HG03575 (cell line): Measurements from ENCODE around the gene HLTF.

Experiments
- ATAC-seq: cut with Tn5 transposase; IDR thresholded peaks from one replicate; pipeline ENCODE4 v1.9.1; 2021; ENCODE audit not compliant: unreplicated experiment, insufficient number of reproducible peaks, low FRiP score; ENCODE audit errors: extremely low read depth

The HLTF gene

GRCh38 chr3:149021830-149022229 lies 64.5 kb downstream of the HLTF start:
- ATAC-seq: no peak

GRCh38 chr3:149020839-149021252 lies 65.5 kb downstream of the HLTF start:
- ATAC-seq: no peak

GRCh38 chr3:149020196-149020838 lies 66.0 kb downstream of the HLTF start:
- no peak for ATAC-seq

GRCh38 chr3:149019580-149019979 lies 66.8 kb downstream of the HLTF start:
- no peak for ATAC-seq

- ATAC-seq: no peak
Observed at GRCh38 chr3:149018247-149018646, 68.1 kb downstream of the HLTF start.

GRCh38 chr3:149016669-149017541 lies 69.4 kb downstream of the HLTF start:
- no peak for ATAC-seq

GRCh38 chr3:149016242-149016641 lies 70.1 kb downstream of the HLTF start:
- no peak for ATAC-seq

- no peak for ATAC-seq
Observed at GRCh38 chr3:149015393-149015792, 70.9 kb downstream of the HLTF start.

GRCh38 chr3:149013726-149014125 lies 72.6 kb downstream of the HLTF start:
- no peak for ATAC-seq

- no peak for ATAC-seq
Observed at GRCh38 chr3:149011676-149012075, 74.7 kb downstream of the HLTF start.

GRCh38 chr3:149010966-149011365 lies 75.4 kb downstream of the HLTF start:
- ATAC-seq: no peak

- no peak for ATAC-seq
Observed at GRCh38 chr3:149010504-149010951, 75.8 kb downstream of the HLTF start.

- ATAC-seq: peak; percentile 59
Observed at GRCh38 chr3:149009732-149010131, 76.6 kb downstream of the HLTF start.

GRCh38 chr3:149007567-149008257 lies 78.6 kb downstream of the HLTF start:
- ATAC-seq: no peak

GRCh38 chr3:149005416-149005815 lies 80.9 kb downstream of the HLTF start:
- no peak for ATAC-seq

GRCh38 chr3:149004622-149005021 lies 81.7 kb downstream of the HLTF start:
- ATAC-seq: no peak

GRCh38 chr3:149003653-149004305 lies 82.6 kb downstream of the HLTF start:
- peak; percentile 81 for ATAC-seq

GRCh38 chr3:149001727-149002126 lies 84.6 kb downstream of the HLTF start:
- no peak for ATAC-seq

GRCh38 chr3:149000206-149000745 lies 86.1 kb downstream of the HLTF start:
- ATAC-seq: no peak
